Activated CD4-positive, alpha-beta T cell treated with anti-CD3 and anti-CD28 coated beads for 36 hours (primary cell): ENCODE results near the gene HACD2. TPM values are rescaled to one million over a fixed set of nuclear protein-coding genes. Genes with fewer than 3 reads are reported as not detected.

ENCODE experiments used
- ATAC-seq: fragments of 200-7000 bp; cut with Tn5 transposase; one replicate; pipeline ENCODE4 v1.10.0; 2021; ENCODE audit warnings: mild to moderate bottlenecking, moderate library complexity
- CTCF ChIA-PET: fragments of 350-600 bp; sonication (Branson Sonifier 250); formaldehyde crosslinking; loops from one replicate; lab custom pipeline; 2021; ENCODE audit warnings: antibody characterized with exemption; lab: Charles Lee
- POLR2A ChIA-PET: fragments of 350-600 bp; sonication (Branson Sonifier 250); formaldehyde crosslinking; loops from one replicate; lab custom pipeline; 2021; ENCODE audit warnings: antibody characterized with exemption, inconsistent platforms; lab: Charles Lee
- DNase-seq: peaks from one replicate; pipeline ENCODE4 v3.0.0-alpha.2; 2020
- H3K27ac Mint-ChIP-seq: one replicate; pipeline ENCODE4 v1.8.0; 2021; ENCODE audit warnings: mixed read lengths
- H3K27me3 Mint-ChIP-seq: one replicate; pipeline ENCODE4 v1.8.0; 2021; ENCODE audit warnings: mixed read lengths
- H3K36me3 Mint-ChIP-seq: one replicate; pipeline ENCODE4 v1.8.0; 2021; ENCODE audit warnings: low read depth, mixed read lengths
- H3K4me1 Mint-ChIP-seq: one replicate; pipeline ENCODE4 v1.8.0; 2021; ENCODE audit warnings: mixed read lengths
- H3K4me3 Mint-ChIP-seq: one replicate; pipeline ENCODE4 v1.8.0; 2021; ENCODE audit warnings: mild to moderate bottlenecking, moderate library complexity, mixed read lengths
- H3K9me3 Mint-ChIP-seq: one replicate; pipeline ENCODE4 v1.8.0; 2021; ENCODE audit warnings: low read depth, mixed read lengths
- intact Hi-C, 2 experiments: fragments of 100-400 bp; cut with DNase I in 1 of 2; cut with micrococcal nuclease in 1 of 2; formaldehyde crosslinking; loops; one replicate each; pipeline versions ENCODE4 v1.14.2 to v1.15.1; 2022 to 2024; cut with DNase I, micrococcal nuclease
- total RNA-seq, 2 experiments: library from RNA; stranded (reverse); gene quantifications; one replicate each; pipeline ENCODE4 v1.2.3, GENCODE V29; 2021

The HACD2 gene
- total RNA-seq, 2 experiments from 2014 or later, result 22.1 to 27.7 TPM

GRCh38 chr3:123546133-123546755 lies 38.6 kb downstream of the HACD2 start:
- ATAC-seq (no peak), DNase-seq (no peak)
- Mint-ChIP-seq H3K27me3 (no peaks in the 10 kb centered on the region), H3K27ac (no peak overlapping the region), H3K36me3 (peaks cover 22% of the 10 kb centered on the region), H3K9me3 (no peaks in the 10 kb centered on the region), H3K4me3 (no peak overlapping the region), H3K4me1 (peaks cover 7% of the 10 kb centered on the region)
- POLR2A ChIA-PET, result no interaction called here
- intact Hi-C loops, result no loop called here
- CTCF ChIA-PET, result interaction anchor here (3.1 kb wide), 1 partner anchor 13 kb away, joined by 17 read pairs; no protein-coding TSS in a partner anchor

- H3K36me3 Mint-ChIP-seq, result peaks cover 15% of the 10 kb centered on the region
- H3K9me3 Mint-ChIP-seq, result no peaks in the 10 kb centered on the region
- H3K27ac Mint-ChIP-seq, result no peak overlapping the region
- CTCF ChIA-PET, result interaction anchor here (1.0 to 3.1 kb wide), 2 partner anchors 9 to 16 kb away, joined by 3 to 17 read pairs; no protein-coding TSS in a partner anchor
- intact Hi-C loops, result no loop called here
- H3K27me3 Mint-ChIP-seq, result no peaks in the 10 kb centered on the region
- H3K4me1 Mint-ChIP-seq, result peaks cover 20% of the 10 kb centered on the region
- POLR2A ChIA-PET, result no interaction called here
- ATAC-seq (no peak), DNase-seq (no peak)
- no peak overlapping the region for H3K4me3 Mint-ChIP-seq
These were observed 40.9 kb downstream of the HACD2 start for GRCh38 chr3:123543950-123544349.

GRCh38 chr3:123540285-123540684 lies 44.6 kb downstream of the HACD2 start:
- peak; percentile 78 for ATAC-seq
- H3K4me1 Mint-ChIP-seq, result peaks cover 28% of the 10 kb centered on the region
- ChIA-PET POLR2A (interaction anchor here (0.6 kb wide), 1 partner anchor 17 kb away, joined by 3 read pairs; no protein-coding TSS in a partner anchor), CTCF (interaction anchor here (1.3 kb wide), 1 partner anchor 20 kb away, joined by 4 read pairs; no protein-coding TSS in a partner anchor)
- peaks cover 12% of the 10 kb centered on the region for H3K36me3 Mint-ChIP-seq
- peak overlapping the region; percentile 88 for H3K27ac Mint-ChIP-seq
- no peak for DNase-seq
- intact Hi-C loops, result no loop called here
- no peaks in the 10 kb centered on the region for H3K27me3 Mint-ChIP-seq
- H3K4me3 Mint-ChIP-seq, result peak overlapping the region; percentile 15
- no peaks in the 10 kb centered on the region for H3K9me3 Mint-ChIP-seq

GRCh38 chr3:123536153-123536895 lies 48.5 kb downstream of the HACD2 start:
- H3K27ac Mint-ChIP-seq, result no peak overlapping the region
- intact Hi-C loops, result no loop called here
- peaks cover 6% of the 10 kb centered on the region for H3K36me3 Mint-ChIP-seq
- no peaks in the 10 kb centered on the region for H3K27me3 Mint-ChIP-seq
- no peaks in the 10 kb centered on the region for H3K9me3 Mint-ChIP-seq
- no peak for DNase-seq
- peaks cover 22% of the 10 kb centered on the region for H3K4me1 Mint-ChIP-seq
- peak; percentile 76 for ATAC-seq
- H3K4me3 Mint-ChIP-seq, result no peak overlapping the region
- CTCF ChIA-PET, result no interaction called here
- POLR2A ChIA-PET, result no interaction called here

- H3K9me3 Mint-ChIP-seq, result no peaks in the 10 kb centered on the region
- H3K27me3 Mint-ChIP-seq, result no peaks in the 10 kb centered on the region
- intact Hi-C loops, result no loop called here
- ATAC-seq (no peak), DNase-seq (no peak)
- H3K4me3 Mint-ChIP-seq, result no peak overlapping the region
- H3K27ac Mint-ChIP-seq, result no peak overlapping the region
- CTCF ChIA-PET, result interaction anchor here (1.8 to 2.1 kb wide), 2 partner anchors 16 to 24 kb away, joined by 4 to 9 read pairs; no protein-coding TSS in a partner anchor
- peaks cover 21% of the 10 kb centered on the region for H3K4me1 Mint-ChIP-seq
- POLR2A ChIA-PET, result no interaction called here
- H3K36me3 Mint-ChIP-seq, result peaks cover 5% of the 10 kb centered on the region
These were observed 49.3 kb downstream of the HACD2 start for GRCh38 chr3:123535580-123535979.

- Mint-ChIP-seq H3K4me1 (peaks cover 9% of the 10 kb centered on the region), H3K27me3 (no peaks in the 10 kb centered on the region), H3K27ac (no peak overlapping the region), H3K9me3 (no peaks in the 10 kb centered on the region), H3K36me3 (peaks cover 2% of the 10 kb centered on the region), H3K4me3 (no peak overlapping the region)
- intact Hi-C loops, result no loop called here
- DNase-seq (no peak), ATAC-seq (no peak)
- ChIA-PET POLR2A (interaction anchor here (0.6 kb wide), 1 partner anchor 10 kb away, joined by 3 read pairs; no protein-coding TSS in a partner anchor), CTCF (interaction anchor here (0.9 to 2.1 kb wide), 3 partner anchors 10 to 25 kb away, joined by 3 to 9 read pairs (median 4); no protein-coding TSS in a partner anchor)
These were observed 50.6 kb downstream of the HACD2 start for GRCh38 chr3:123534264-123534663.

GRCh38 chr3:123533554-123534159 lies 51.2 kb downstream of the HACD2 start:
- Mint-ChIP-seq H3K27ac (no peak overlapping the region), H3K9me3 (no peaks in the 10 kb centered on the region), H3K4me1 (peaks cover 9% of the 10 kb centered on the region), H3K36me3 (peaks cover 2% of the 10 kb centered on the region), H3K4me3 (no peak overlapping the region), H3K27me3 (no peaks in the 10 kb centered on the region)
- ATAC-seq (no peak), DNase-seq (no peak)
- CTCF ChIA-PET, result interaction anchor here (1.8 to 2.1 kb wide), 2 partner anchors 18 to 26 kb away, joined by 4 to 9 read pairs; no protein-coding TSS in a partner anchor
- intact Hi-C loops, result no loop called here
- POLR2A ChIA-PET, result no interaction called here

- H3K4me1 Mint-ChIP-seq, result peaks cover 35% of the 10 kb centered on the region
- H3K27ac Mint-ChIP-seq, result no peak overlapping the region
- H3K27me3 Mint-ChIP-seq, result no peaks in the 10 kb centered on the region
- ChIA-PET CTCF (interaction anchor here (0.6 to 2.0 kb wide), 4 partner anchors 31 to 196 kb away, joined by 3 to 6 read pairs (median 4); no protein-coding TSS in a partner anchor), POLR2A (no interaction called here)
- peaks cover 12% of the 10 kb centered on the region for H3K36me3 Mint-ChIP-seq
- DNase-seq (no peak), ATAC-seq (no peak)
- intact Hi-C loops, result no loop called here
- H3K9me3 Mint-ChIP-seq, result no peaks in the 10 kb centered on the region
- no peak overlapping the region for H3K4me3 Mint-ChIP-seq
These were observed 56.7 kb downstream of the HACD2 start for GRCh38 chr3:123528130-123528529.

GRCh38 chr3:123527046-123527445 lies 57.8 kb downstream of the HACD2 start:
- Mint-ChIP-seq H3K27me3 (no peaks in the 10 kb centered on the region), H3K4me3 (no peak overlapping the region), H3K4me1 (peaks cover 43% of the 10 kb centered on the region), H3K36me3 (peaks cover 16% of the 10 kb centered on the region), H3K9me3 (no peaks in the 10 kb centered on the region), H3K27ac (no peak overlapping the region)
- ChIA-PET POLR2A (no interaction called here), CTCF (interaction anchor here (1.2 kb wide), 1 partner anchor 25 kb away, joined by 3 read pairs; no protein-coding TSS in a partner anchor)
- ATAC-seq, result no peak
- intact Hi-C loops, result no loop called here
- DNase-seq, result no peak

GRCh38 chr3:123526474-123526873 lies 58.4 kb downstream of the HACD2 start:
- ChIA-PET POLR2A (no interaction called here), CTCF (interaction anchor here (1.2 kb wide), 1 partner anchor 25 kb away, joined by 3 read pairs; no protein-coding TSS in a partner anchor)
- Mint-ChIP-seq H3K4me1 (peaks cover 47% of the 10 kb centered on the region), H3K9me3 (no peaks in the 10 kb centered on the region), H3K36me3 (peaks cover 18% of the 10 kb centered on the region), H3K4me3 (no peak overlapping the region), H3K27me3 (no peaks in the 10 kb centered on the region), H3K27ac (no peak overlapping the region)
- intact Hi-C loops, result no loop called here
- DNase-seq, result no peak
- ATAC-seq, result no peak

GRCh38 chr3:123525433-123525832 lies 59.4 kb downstream of the HACD2 start:
- DNase-seq (peak; percentile 12), ATAC-seq (no peak)
- no peaks in the 10 kb centered on the region for H3K9me3 Mint-ChIP-seq
- peaks cover 53% of the 10 kb centered on the region for H3K4me1 Mint-ChIP-seq
- no peak overlapping the region for H3K4me3 Mint-ChIP-seq
- intact Hi-C loops, result no loop called here
- POLR2A ChIA-PET, result no interaction called here
- CTCF ChIA-PET, result interaction anchor here (0.5 to 0.7 kb wide), 2 partner anchors 202 to 350 kb away, joined by 3 to 5 read pairs; no protein-coding TSS in a partner anchor
- peaks cover 16% of the 10 kb centered on the region for H3K36me3 Mint-ChIP-seq
- H3K27me3 Mint-ChIP-seq, result no peaks in the 10 kb centered on the region
- no peak overlapping the region for H3K27ac Mint-ChIP-seq
